ENCODE measurements around the gene CLIC3.

Gene CLIC3

GRCh38 chr9:137022662-137023008 lies 26.3 kb upstream of the CLIC3 start:
- H3K4me3 ChIP-seq (ENCODE audit: low read depth, low read length): no peak overlapping the region
- TF ChIP-seq CTCF (IDR thresholded peaks at IDR 0.05; ENCODE audit: low read depth, low read length): no peak
- in situ Hi-C loops (cut with HindIII; ENCODE audit: low sequenced_read_pairs): no loop called here
- no peak for DNase-seq (ENCODE audit: low read depth, low spot score)

- in situ Hi-C loops (cut with HindIII; ENCODE audit: low sequenced_read_pairs): no loop called here
- TF ChIP-seq CTCF (IDR thresholded peaks at IDR 0.05; ENCODE audit: low read depth, low read length): no peak
Observed at GRCh38 chr9:137021979-137022661, 25.8 kb upstream of the CLIC3 start.

GRCh38 chr9:137021568-137021978 lies 25.2 kb upstream of the CLIC3 start:
- no peak overlapping the region for H3K4me3 ChIP-seq (ENCODE audit: low read depth, low read length)
- DNase-seq (ENCODE audit: low read depth, low spot score): no peak
- TF ChIP-seq CTCF (IDR thresholded peaks at IDR 0.05; ENCODE audit: low read depth, low read length): no peak
- in situ Hi-C loops (cut with HindIII; ENCODE audit: low sequenced_read_pairs): no loop called here

More at GRCh38 chr9:137021979-137022661, 25.8 kb upstream of the CLIC3 start:
- no peak for DNase-seq (ENCODE audit: low read depth, low spot score)
- no peak overlapping the region for H3K4me3 ChIP-seq (ENCODE audit: low read depth, low read length)

GRCh38 chr9:137020771-137021567 lies 24.6 kb upstream of the CLIC3 start:
- in situ Hi-C loops (cut with HindIII; ENCODE audit: low sequenced_read_pairs): no loop called here
- H3K4me3 ChIP-seq (ENCODE audit: low read depth, low read length): no peak overlapping the region
- TF ChIP-seq CTCF (IDR thresholded peaks at IDR 0.05; ENCODE audit: low read depth, low read length): no peak
- DNase-seq (ENCODE audit: low read depth, low spot score): no peak

- no peak overlapping the region for H3K4me3 ChIP-seq (ENCODE audit: low read depth, low read length)
- DNase-seq (ENCODE audit: low read depth, low spot score): no peak
- in situ Hi-C loops (cut with HindIII; ENCODE audit: low sequenced_read_pairs): no loop called here
- TF ChIP-seq CTCF (IDR thresholded peaks at IDR 0.05; ENCODE audit: low read depth, low read length): no peak
Observed at GRCh38 chr9:137019891-137020683, 23.7 kb upstream of the CLIC3 start.

GRCh38 chr9:137018761-137019559 lies 22.6 kb upstream of the CLIC3 start:
- H3K4me3 ChIP-seq (ENCODE audit: low read depth, low read length): no peak overlapping the region
- no peak for TF ChIP-seq CTCF (IDR thresholded peaks at IDR 0.05; ENCODE audit: low read depth, low read length)
- in situ Hi-C loops (cut with HindIII; ENCODE audit: low sequenced_read_pairs): no loop called here
- DNase-seq (ENCODE audit: low read depth, low spot score): no peak
